ENCODE results near the gene HOOK2.
"Not testable (repeated sequence)": the region's sequence is repeated elsewhere in the genome, so short reads cannot be mapped to it uniquely, and the experiment has no call there.

HOOK2 gene, protein sequence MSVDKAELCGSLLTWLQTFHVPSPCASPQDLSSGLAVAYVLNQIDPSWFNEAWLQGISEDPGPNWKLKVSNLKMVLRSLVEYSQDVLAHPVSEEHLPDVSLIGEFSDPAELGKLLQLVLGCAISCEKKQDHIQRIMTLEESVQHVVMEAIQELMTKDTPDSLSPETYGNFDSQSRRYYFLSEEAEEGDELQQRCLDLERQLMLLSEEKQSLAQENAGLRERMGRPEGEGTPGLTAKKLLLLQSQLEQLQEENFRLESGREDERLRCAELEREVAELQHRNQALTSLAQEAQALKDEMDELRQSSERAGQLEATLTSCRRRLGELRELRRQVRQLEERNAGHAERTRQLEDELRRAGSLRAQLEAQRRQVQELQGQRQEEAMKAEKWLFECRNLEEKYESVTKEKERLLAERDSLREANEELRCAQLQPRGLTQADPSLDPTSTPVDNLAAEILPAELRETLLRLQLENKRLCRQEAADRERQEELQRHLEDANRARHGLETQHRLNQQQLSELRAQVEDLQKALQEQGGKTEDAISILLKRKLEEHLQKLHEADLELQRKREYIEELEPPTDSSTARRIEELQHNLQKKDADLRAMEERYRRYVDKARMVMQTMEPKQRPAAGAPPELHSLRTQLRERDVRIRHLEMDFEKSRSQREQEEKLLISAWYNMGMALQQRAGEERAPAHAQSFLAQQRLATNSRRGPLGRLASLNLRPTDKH

DNA sequence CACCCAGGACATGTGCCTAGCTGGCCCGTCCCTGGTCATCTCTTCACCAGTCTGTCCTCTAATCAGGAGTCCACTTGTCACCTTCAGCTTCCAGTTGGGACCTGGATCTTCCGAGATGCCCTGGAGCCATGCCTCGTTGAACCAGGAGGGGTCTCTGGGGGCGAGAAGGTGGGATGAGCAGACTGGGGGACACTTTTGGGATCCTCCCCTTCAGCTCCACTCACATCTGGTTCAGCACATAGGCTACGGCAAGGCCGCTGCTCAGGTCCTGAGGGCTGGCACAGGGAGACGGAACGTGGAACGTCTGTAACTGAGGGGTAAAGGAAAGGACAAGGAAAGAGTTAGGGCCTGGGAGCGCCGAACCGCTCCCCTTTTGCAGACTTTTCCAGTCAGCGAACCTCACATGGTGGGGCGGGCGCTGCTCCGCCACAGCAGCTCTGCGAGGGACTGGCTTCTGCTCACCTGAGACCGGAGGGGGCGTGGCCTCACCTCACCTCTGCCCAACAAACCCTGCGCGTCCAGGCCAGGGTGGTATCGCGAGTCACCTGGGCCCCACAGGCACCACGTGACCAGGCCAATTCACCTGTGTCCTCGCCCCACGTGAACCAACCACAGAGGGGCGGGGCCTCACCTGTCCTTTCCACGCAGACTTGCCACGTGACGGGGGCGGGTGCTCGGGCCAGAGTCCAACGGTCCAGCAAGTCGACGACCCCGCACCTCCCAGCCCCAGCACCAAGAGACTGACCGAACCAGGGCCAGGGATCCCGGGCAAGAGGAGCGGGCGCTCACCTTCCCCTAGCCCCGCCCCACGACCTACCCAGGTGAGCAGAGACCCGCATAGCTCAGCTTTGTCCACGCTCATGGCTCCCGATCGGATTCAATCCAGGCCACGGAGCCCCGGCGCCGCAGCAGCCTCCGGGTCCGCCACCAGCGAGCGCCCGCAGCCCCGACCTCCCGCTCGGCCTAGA, at the start of gene HOOK2:
Gene HOOK2 (minus strand): TSS at position 965 of the 968 bp plus-strand sequence. CDS start 103 bp downstream, at position 862.
- DNase-seq (peak; percentile 40), ATAC-seq (no peak)

DNA sequence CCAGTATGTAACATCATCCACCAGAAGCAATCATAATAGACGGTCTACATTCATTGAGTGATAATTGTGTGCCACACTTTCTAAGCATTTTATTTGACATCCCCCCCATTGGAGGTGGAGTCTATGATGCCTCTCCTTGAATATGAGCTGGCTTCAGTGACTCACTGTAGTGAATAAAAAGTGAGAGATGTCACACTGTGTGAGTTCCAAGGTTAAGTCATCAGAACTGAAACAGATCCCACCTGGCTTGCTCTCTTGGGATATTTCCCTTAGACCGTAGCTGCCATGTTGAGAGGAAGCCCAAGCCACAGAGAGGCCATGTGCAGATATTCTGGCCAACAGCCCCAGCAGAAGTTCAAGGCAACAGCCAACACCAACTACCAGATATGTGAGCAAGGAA, 46.4 kb upstream of the HOOK2 start:
- ATAC-seq: no peak
- DNase-seq: no peak

DNA sequence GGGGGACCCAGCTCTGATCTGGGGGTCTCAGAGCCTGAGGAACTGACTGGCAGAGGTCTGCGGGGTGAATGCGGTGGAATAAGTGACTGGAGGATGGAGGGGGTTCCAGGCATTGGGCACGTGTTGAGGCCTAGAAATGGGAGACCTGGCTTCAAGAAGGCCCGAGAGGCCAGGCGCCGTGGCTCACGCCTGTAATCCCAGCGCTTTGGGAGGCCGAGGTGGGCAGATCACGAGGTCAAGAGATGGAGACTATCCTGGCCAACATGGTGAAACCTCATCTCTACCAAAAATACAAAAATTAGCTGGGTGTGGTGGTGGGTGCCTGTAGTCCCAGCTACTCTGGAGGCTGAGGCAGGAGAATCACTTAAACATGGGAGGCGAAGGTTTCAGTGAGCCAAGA, 42.5 kb upstream of the HOOK2 start:
- ATAC-seq, DNase-seq: not testable (repeated sequence)

DNA sequence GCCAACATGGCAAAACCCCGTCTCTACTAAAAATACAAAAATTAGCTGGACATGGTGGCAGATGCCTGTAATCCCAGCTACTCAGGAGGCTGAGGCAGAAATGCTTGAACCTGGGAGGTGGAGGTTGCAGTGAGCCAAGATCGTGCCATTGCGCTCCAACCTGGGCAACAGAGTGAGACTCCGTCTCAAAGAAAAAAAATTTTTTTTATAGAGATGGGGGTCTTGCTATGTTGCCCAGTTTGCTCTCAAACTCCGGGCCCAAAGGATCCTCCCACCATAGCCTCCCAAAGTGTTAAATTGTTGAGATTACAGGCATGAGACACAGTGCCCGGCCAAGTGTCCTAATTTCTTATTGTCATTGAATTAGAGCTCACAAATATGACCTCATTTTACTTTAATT, 41.8 kb upstream of the HOOK2 start:
- not testable (repeated sequence) for ATAC-seq

DNA sequence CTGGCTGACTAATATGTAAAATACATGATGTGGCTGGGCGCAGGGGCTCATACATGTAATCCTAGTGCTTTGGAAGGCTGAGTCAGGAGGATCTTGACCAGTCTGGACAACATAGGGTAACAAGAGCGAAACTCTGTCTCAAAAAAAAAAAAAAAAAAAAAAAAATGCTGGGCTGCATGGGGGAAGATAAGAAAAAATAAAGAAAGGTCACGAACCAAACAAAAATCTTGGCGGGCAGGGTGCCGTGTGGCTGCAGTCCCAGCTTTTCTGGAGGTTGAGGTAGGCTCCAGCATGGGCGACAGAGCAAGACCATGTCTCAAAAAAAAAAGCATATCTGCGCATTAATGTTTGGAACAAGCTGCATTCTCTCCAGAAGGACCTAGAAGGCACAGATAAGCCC, 39.7 kb upstream of the HOOK2 start:
- ATAC-seq: no peak
- DNase-seq: no peak

More for the DNA sequence above, 41.8 kb upstream of the HOOK2 start:
- not testable (repeated sequence) for DNase-seq

DNA sequence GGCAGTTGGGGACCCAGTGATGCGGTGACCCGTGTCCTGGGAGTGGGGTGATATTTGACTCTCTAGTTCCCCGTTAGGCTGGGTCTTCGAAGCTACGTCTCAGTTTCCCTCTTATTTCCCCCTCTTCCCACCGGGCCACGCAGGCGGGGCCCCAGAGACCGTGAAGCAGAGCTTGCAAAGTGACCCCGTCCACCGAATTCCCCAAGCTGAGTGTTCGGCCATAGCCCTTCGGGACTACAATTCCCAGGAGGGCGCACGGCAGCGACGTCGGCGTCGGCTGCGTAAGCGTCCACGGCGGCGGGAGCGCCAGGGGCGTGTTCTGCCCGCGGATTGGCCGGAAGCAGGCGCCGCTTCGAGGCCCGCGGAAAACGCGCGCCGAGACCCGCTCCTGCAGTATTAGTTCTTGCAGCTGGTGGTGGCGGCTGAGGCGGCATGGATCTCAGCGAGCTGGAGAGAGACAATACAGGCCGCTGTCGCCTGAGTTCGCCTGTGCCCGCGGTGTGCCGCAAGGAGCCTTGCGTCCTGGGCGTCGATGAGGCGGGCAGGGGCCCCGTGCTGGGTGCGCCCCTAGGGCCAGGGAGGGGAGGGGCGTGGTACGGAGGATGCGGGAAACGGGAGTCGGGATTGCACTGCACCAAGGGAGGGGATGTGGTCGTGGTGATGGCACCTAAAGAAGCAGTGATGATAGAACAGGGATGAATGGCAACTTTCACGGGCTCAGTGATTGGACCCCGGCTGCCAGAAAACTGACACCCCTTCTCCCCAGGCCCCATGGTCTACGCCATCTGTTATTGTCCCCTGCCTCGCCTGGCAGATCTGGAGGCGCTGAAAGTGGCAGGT, 31.1 kb upstream of the HOOK2 start, which contains the start of gene RNASEH2A:
Gene RNASEH2A (plus strand): TSS at position 343 of the 840 bp plus-strand sequence. CDS start 90 bp downstream, at position 433.
- DNase-seq (peak; percentile 92), ATAC-seq (peak; percentile 91)

DNA sequence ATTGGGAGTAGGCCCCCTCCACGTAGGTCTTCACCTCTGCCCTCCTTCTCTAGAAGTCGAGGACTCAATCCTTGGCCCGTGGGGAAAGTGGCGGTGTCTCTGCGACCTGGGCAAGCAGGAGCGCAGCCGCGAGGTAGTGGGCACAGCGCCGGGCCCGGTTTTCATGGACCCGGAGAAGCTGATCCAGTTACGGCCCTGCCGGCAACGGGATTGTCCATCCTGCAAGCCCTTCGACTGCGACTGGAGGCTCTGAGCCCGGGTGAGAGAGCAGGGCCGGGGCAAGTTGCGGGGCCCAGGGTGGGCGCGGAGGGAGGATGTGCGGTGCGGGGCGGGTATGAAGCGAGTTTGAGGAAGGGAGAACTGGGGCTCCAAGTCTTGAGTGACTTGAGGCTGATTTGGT, 28.7 kb upstream of the HOOK2 start:
- no peak for DNase-seq
- ATAC-seq: no peak

DNA sequence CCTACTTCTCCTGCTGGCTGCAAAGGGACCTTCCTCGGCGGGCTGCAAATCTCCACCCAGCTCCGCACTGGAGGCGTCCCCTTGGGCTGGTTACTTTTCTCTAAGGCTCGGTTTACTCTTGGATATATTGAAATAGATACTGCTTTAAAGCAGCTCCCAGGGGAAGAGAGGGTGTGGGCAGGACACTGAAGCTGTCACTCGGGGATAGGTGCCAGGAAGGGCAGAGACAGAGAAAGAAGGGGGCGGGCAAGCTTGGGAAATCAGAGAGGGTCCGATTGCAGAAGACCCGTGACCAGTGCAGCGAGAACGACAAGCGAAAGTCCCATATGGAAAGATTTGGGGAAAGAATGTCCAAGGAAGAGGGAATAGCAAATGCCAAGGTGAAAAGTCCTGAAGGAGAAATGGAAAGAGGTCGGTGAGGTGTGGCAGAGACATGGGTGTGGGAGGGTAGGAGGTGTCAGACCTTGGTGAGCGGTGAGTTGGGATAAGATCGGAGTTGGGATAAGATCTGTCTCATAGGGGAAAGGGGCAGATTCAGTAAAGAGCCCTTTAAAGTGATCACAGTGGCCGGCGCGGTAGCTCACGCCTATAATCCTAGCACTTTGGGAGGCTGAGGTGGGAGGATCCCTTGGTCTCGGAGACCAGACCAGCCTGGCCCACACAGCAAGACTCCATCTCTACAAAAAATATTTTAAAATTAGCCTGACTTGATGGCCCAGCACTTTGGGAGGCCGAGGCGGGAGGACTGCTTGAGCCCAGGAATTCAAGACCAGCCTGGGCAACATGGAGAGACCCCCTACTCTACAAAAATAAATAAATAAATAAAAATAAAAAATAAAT, 27.1 kb upstream of the HOOK2 start:
- ATAC-seq (no peak), DNase-seq (no peak)

DNA sequence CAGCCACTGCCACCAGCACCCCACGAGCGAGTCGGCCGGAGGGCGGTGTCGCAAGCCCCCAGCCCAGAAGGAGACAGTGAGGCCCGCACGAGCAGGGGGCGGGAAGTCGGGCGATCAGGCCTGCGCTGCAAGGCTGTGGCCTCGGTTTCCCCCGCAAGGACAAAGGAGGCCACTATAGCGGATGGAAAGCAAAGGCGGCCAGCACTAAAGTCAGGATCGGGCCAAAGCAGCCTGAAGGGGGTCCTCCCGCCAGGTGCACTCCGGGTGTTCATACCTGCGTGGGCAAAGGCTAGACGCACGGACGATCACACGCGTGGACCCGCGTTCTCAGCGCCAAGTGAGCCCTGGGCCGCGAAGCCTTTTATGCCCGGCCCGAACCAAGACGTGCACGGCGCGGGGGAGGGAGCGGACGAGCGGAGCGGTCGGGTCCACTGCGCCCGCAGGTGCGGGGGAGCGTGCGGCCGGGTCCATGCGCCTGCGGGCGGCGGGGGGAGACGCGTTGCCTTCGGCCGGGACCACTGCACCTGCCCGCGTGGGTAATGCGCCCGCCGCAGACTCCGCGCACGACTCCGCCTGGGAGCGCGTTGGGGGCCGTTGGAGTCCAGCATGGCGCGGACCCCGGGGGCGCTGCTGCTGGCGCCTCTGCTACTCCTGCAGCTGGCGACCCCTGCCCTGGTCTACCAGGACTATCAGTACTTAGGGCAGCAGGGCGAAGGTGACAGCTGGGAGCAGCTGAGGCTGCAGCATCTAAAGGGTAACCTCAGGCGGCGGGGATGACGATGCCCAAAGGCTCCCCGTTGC, 26.3 kb upstream of the HOOK2 start, which contains the start of the genes PRDX2 and THSD8:
Gene PRDX2 (minus strand): TSS at position 335 of the 801 bp plus-strand sequence. CDS start 539 bp downstream, outside the sequence.
Gene THSD8 (plus strand): TSS at position 604 of the 801 bp plus-strand sequence. CDS start 3 bp downstream, at position 607.
- DNase-seq (peak; percentile 85), ATAC-seq (peak; percentile 58)

DNA sequence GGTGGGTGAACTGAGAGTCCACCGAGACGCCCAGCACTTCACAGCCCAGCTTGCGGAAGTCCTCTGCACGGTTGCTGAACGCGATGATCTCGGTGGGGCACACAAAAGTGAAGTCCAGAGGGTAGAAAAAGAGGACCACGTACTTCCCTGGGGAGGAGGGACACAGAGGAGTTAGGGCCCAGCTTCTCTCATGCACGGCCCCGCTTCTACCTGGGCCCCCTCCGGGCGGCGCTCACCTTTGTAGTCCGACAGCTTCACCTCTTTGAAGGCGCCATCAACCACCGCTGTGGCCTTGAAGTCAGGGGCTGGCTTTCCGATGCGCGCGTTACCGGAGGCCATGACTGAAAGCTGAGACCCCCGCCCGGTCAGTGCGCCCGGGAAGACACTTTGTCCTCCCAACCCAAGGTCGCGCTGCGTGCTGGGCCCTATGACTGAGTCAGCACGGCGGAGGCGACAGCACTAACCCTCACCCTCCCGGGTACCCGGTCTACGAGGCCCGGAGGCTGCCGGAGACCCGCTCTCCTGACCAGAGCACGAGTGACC, 25.6 kb upstream of the HOOK2 start:
- peak; percentile 41 for DNase-seq
- ATAC-seq: no peak

DNA sequence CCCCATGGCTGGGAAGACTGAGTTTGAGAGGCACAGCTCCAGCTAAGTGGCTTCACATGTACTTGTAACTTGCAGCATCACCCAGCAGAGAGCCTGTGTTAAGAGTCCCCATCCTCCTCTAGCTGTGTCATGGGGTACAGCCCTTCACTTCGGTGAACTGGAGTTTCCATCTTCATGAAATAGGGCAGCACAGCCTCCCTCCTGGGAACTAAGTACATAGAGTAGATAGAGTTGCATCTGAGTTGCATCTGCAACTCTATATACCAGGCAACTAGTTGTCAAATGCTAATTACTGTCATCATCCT, 25.1 kb upstream of the HOOK2 start:
- DNase-seq (no peak), ATAC-seq (no peak)

DNA sequence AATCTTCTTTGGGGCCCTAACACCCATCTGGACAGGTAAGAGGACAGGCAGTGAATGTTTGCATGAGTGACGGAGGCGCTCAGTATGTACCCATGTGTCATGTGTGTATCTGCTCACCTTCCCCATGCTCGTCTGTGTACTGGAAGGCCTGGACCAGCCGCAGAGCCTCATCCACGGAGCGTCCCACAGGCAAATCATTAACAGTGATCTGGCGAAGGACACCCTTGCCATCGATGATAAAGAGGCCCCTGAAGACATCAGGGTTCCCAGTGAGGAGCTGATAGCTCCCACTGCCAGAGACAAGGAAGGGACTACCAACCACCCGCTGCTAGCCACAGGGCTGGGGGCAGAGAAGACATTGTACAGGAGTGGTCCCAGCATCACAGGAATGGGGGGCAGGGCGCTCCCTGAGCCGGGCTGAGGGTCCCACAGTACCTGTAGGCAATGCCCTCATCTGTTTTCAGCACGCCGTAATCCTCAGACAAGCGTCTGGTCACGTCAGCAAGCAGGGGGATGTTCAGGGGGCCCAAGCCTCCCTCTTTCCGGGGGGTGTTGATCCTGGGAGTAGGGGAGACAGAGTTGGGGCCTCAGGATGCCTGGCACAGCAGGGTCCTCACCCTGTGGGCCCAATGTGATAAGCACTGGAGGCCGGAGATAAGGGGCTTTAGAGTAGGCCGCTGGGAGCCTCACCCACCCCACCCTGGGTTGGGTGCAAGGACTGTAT, 24.6 kb upstream of the HOOK2 start:
- DNase-seq (no peak), ATAC-seq (no peak)

DNA sequence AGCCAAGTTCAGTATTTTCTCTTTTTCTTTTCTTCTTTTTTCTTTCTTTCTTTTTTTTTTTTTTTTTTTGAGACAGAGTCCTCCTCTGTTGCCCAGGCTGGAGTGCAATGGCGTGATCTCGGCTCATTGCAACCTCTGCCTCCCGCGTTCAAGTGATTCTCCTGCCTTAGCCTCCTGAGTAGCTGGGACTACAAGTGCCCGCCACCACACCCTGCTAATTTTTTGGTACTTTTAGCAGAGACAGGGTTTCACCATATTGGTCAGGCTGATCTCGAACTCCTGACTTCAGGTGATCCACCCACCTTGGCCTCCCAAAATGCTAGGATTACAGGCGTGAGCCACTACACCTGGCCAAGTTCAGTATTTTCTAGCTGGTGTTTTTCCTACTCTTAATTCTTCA, 22.3 kb upstream of the HOOK2 start:
- not testable (repeated sequence) for DNase-seq, ATAC-seq

DNA sequence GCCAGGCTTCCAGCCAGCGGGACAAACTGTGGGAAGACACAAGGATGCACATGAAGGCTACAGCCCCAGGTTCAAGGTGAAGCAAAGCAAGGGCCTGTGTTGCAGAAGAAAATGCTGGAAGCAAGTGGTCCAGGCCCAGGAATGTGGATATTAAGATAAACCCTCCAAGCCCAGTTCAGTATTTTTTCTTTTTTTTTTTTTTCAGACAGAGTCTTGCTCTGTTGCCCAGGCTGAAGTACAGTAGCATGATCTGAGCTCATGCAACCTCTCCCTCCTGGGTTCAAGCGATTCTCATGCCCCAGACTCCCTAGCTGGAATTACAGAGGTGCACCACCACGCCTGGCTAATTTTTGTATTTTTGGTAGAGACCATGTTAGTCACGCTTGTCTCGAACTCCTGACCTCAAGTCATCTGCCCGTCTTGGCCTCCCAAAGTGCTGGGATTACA, 21.8 kb upstream of the HOOK2 start:
- no peak for ATAC-seq
- DNase-seq: no peak

DNA sequence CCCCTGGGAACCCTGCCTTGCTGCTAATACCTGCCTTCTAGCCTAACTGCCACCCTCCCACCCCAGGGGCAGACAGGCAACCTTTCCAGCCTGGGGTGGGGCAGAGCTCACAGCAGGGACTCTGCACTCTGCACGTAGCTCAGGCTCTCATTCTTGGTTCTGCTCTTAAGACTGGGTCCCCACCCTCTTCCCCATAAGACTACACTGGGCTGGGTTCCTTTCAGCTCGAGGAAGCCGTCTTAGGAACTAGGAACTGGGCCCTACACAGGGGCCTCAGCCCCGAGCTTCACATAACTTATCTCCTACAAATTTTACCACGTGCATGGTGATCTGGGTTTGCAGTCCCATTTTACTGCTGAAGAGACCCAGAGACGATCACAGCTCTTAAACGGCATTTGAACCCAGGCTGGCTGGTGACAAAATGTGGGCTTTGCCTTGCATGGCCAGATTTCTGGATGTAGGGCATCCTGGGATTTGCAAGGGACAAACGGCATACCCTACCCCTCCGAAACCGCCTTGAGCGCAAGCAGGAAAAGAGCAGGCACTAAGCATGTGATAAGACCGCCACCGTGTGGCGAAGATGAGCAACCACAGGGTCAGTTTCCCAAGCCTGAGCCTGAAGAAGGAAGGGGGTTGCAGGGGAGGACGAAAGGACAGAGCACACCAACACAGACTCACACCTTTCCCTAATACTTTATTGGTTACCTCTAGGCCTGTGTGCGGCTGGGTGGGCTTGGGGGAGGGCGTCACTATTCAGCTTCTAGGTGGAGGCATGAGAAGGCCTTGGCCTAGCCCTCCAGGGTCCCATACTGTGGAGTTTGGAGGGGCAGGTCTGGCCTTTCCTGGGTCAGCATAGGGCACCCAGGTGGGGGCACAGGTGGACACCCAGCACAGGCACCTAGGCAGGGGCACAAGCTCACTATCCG, 21.1 kb upstream of the HOOK2 start:
- peak; percentile 79 for DNase-seq
- ATAC-seq: no peak

DNA sequence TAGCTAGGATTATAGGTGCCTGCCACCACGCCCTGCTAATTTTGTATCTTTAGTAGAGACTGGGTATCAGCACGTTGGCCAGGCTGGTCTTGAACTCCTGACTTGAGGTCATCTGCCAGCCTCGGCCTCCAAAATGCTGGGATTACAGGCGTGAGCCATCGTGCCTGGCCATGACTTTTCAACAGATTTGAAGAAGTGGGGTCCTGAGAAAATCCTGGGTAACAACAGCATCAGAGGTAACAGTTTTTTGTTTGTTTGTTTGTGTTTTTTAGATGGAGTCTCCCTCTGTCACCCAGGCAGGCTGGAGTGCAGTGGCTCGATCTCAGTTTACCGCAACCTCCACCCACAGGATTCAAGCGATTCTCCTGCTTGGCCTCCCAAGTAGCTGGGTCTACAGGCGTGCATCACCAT, 19.6 kb upstream of the HOOK2 start:
- ATAC-seq (no peak), DNase-seq (no peak)

Measured in stimulated activated naive CD8-positive, alpha-beta T cell treated with anti-CD3 and anti-CD28 coated beads, Interleukin-15, Interleukin-2, amounts not matched to agents 100 U/mL and 50 U/mL, for 24 hours (primary cell).